Mucosa of rectum (tissue), 2 donors: ENCODE results near the gene PFKFB3.
A peak's percentile ranks its signal among the peaks of the same experiment; 100 is the strongest.
"Not testable (repeated sequence)": the region's sequence is repeated elsewhere in the genome, so short reads cannot be mapped to it uniquely, and the experiment has no call there.

Experiments
- H3K27ac ChIP-seq, 2 donors: one replicate each; pipeline ENCODE4 v1.7.0; 2013; ENCODE audit warnings: inconsistent platforms in 2 of 2, low read depth in 2 of 2, low read length in 2 of 2
- H3K27me3 ChIP-seq, 2 donors: one replicate each; pipeline ENCODE4 v1.7.0; 2013; ENCODE audit warnings: low read length in 2 of 2; ENCODE audit not compliant: control insufficient read depth in 2 of 2, insufficient read depth in 2 of 2
- H3K36me3 ChIP-seq, 2 donors: one replicate each; pipeline ENCODE4 v1.7.0; 2013; ENCODE audit warnings: low read length in 2 of 2; ENCODE audit not compliant: control insufficient read depth in 2 of 2, insufficient read depth in 2 of 2
- H3K4me1 ChIP-seq, 2 donors: one replicate each; pipeline ENCODE4 v1.7.0; 2013; ENCODE audit warnings: low read length in 2 of 2, mild to moderate bottlenecking in 1 of 2; ENCODE audit not compliant: control insufficient read depth in 2 of 2, insufficient read depth in 2 of 2
- H3K4me3 ChIP-seq, 2 donors: one replicate each; pipeline ENCODE4 v1.7.0; 2013; ENCODE audit warnings: low read length in 2 of 2
- H3K9ac ChIP-seq, 2 donors: one replicate each; pipeline ENCODE4 v1.7.0; 2013; ENCODE audit warnings: low read length in 2 of 2, low read depth in 1 of 2, mild to moderate bottlenecking in 1 of 2
- H3K9me3 ChIP-seq, 2 donors: one replicate each; pipeline ENCODE4 v1.7.0; 2013; ENCODE audit warnings: low read length in 2 of 2; ENCODE audit not compliant: control insufficient read depth in 2 of 2
- donor health status: healthy.
- donor health status: Normal muscosa, but diverticular disease.

Gene PFKFB3

DNA sequence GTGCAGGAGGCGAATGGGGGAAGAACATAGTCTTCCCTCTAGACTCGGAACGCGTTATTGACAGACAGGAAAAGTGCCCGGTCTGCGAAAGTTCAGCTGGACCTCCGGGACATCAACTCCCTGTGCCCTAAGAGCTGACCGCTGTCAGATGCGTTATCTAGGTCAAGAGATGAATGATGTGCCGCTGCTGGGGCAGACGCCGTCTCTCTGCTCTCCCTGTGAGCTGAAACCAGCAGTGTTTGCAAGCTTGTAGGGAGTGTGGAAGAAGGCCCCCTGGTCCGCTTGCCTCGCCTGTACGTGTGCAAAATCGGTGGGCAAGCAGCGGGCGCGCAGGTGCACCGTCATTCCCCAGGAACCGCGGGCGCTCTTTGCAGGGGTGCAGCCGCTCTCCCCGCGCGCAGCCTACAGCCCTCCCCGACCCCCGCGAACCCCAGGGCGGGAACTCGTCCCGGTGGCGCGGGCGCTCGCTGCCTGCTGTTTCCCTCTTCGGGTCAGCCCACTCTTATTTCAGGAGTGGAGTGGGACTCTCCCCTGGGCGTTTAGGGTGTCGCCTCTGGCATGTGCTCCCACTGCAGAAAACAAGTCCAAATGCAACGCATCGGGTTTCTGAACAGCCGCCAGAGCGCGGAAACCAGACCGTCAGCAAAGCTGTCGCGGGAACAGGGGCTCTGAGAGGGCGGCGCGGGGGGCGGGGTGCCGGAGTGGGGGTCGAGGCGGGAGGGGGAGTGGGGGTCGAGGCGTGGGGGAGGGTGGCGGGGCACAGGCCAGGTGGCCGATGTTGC is 1.8 kb upstream of the PFKFB3 start:
- Histone ChIP-seq H3K9me3 (no peaks in the 10 kb centered on the region), H3K4me1 (peaks cover 27 to 30% of the 10 kb centered on the region in 2 donors), H3K9ac (peak overlapping the region; percentile 60 to 65)

DNA sequence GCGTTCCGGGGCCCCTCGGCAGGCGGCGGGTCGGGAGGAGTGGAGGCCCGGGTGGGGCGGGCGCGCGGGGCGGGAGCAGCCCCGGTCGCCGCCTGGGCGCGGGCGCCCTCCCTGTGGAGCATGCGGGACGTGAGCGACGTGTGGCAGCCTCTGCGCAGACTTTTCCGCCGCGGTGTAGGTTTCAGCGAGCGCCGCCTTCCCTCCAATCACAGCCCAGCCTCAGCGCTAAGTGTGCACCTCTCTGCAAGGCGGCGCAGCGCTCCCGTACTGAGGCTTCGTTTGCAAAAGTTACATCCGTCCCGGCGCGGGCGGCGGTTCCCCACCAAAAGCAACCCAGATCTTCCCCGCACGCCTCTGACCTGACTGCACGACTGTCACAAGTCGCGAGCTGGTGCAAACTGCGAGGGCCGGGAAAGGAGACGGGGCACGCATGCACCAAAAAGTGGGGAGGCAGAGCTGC is 1.2 kb upstream of the PFKFB3 start:
- peak overlapping the region; percentile 41 to 50 for H3K9ac ChIP-seq
- no peaks in the 10 kb centered on the region for H3K9me3 ChIP-seq
- H3K4me3 ChIP-seq = peak overlapping the region; percentile 78 to 83
- peaks cover 27 to 30% of the 10 kb centered on the region in 2 donors for H3K4me1 ChIP-seq
- H3K27me3 ChIP-seq = peaks cover 0 to 3% of the 10 kb centered on the region in 2 donors
- peak overlapping the region in 1 of 2 donors; percentile 64 for H3K27ac ChIP-seq
- H3K36me3 ChIP-seq = no peaks in the 10 kb centered on the region

More for the DNA sequence above, 1.8 kb upstream of the PFKFB3 start:
- Histone ChIP-seq H3K27ac (peak overlapping the region; percentile 48 to 64), H3K27me3 (peaks cover 0 to 3% of the 10 kb centered on the region in 2 donors), H3K4me3 (peak overlapping the region; percentile 54 to 74), H3K36me3 (no peaks in the 10 kb centered on the region)

DNA sequence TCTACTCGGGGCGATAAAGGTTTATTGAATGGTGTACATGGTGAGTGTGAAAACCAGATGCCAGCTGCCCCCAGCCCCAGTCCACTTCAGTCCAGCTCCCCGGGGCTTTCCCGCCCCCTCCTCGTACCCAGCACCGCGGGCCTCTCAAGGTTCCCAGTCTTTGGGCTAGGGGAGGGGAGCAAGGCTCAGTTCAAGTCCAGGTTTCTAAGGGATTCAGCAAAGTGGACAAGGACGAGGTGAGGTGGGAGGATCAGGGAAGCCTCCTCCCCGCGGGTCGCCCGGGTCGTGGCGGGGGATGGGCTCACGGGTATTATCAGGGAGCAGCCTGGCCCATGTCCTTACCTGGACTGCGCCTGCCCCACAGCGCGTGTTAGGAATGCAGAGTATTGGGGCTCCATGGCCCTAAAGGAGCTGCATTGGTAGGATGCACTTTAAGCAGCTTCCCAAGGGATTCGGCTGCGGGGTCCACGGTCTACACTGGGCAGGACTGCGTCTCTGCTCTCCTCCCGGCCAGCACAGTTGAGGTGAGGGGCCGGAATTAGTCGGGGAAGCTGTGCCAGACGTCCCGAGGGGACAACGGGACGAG is 541 bp upstream of the PFKFB3 start:
- no peaks in the 10 kb centered on the region for H3K36me3 ChIP-seq
- peak overlapping the region; percentile 50 to 63 for H3K9ac ChIP-seq
- H3K27me3 ChIP-seq = peaks cover 0 to 3% of the 10 kb centered on the region in 2 donors
- peaks cover 27 to 30% of the 10 kb centered on the region in 2 donors for H3K4me1 ChIP-seq
- H3K4me3 ChIP-seq = peak overlapping the region; percentile 78 to 83
- H3K27ac ChIP-seq = no peak overlapping the region
- no peaks in the 10 kb centered on the region for H3K9me3 ChIP-seq

DNA sequence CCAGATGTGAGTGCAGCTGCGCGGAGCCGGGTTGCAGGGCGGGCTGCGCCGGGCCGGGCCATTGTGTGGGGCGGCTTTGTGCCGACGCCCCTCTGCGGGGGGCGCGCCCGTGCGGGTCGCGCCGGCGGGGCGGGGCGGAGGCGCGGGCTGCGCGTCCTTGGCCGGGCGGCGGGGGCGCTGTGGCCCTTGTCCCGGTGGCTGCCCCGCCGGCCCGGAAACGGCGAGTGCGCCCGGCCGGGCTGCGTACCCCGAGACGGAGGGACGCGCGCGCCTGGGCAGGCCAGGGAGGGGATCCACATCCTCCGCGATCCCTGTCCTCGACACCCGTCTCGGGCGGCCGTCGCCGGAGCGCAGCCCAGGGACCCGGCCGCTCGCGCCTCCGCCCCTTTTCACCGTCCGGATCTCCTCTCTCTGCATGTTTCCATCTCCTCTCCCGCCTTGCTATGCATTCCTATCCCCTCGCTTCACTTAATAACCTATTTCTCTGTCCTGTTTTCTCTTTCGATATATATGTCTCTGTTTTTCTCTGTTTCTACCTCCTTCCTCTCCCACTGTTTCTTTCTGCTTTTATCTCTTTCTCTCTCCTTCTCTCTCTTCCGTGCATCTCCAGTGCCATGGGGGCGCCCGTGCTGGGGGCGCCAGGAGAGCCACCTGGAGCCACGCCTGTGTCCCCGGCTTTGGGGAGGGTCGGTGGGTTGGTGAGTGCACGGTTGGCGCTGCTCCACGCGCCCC is 765 bp downstream of the PFKFB3 start:
- peak overlapping the region; percentile 78 to 83 for H3K4me3 ChIP-seq
- peaks cover 27 to 30% of the 10 kb centered on the region in 2 donors for H3K4me1 ChIP-seq
- no peaks in the 10 kb centered on the region for H3K36me3 ChIP-seq
- H3K27ac ChIP-seq = peak overlapping the region; percentile 79 to 83
- peaks cover 0 to 3% of the 10 kb centered on the region in 2 donors for H3K27me3 ChIP-seq
- no peaks in the 10 kb centered on the region for H3K9me3 ChIP-seq
- H3K9ac ChIP-seq = peak overlapping the region; percentile 47 to 70

DNA sequence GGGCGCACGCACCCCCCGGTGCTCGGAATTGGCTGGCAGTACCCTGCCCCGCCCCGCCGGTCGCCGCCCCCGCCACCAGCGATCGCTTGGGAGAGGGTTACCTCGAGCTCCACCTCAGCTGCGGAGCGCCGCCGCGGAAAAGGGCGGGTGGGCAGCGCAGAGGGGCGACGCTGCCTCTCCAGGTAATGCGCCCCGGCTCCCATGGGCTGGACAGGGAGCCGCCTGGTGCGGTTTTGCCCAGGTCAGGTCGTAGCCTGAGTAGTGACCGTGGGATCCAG is 1.3 kb downstream of the PFKFB3 start:
- H3K9ac ChIP-seq = peak overlapping the region in 1 of 2 donors; percentile 70
- no peak overlapping the region for H3K27ac ChIP-seq
- H3K4me1 ChIP-seq = peaks cover 27 to 30% of the 10 kb centered on the region in 2 donors

DNA sequence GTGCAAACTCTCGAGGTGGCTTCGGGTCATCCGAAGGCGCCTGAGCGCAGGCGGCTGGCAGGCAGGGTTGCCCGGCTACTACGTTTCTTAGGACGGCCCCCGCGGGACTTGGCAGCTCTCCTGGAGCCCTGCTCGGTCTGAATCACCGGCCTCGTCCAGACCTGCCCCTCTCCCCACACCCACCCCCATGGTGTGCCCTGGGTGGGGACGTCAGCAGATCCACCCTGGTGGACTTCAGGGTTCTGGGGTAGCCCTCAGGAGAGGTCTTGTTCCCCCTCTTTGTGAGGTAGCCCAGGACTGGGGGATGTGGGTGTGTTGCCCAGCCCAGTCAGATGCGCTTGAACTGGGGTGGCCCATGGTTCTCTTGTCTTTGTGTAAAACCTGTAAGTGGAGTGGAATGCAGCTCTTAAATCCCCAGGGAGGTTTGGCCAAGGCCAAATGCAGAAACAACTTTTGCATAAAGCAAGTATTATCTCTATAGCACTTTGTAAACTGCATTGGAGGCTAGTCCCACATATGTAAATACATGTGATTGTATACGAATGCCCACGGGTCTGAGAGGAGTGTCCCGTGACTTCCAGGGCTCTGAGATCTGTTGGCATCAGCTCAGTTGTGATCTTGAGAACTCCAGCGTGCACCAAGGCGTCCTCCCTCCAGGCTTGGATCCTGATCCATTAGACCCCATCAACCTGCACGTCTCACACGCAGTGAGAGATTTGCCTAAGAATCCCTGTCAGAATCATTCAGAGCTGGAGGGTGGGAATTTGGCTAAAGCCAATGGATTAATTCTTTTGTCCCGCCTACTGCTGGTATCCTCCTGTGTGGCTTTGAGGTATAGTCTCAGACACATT is 1.8 kb downstream of the PFKFB3 start:
- Histone ChIP-seq H3K4me1 (peaks cover 27 to 30% of the 10 kb centered on the region in 2 donors), H3K9me3 (no peaks in the 10 kb centered on the region), H3K4me3 (peak overlapping the region; percentile 78 to 83), H3K27me3 (peaks cover 0 to 3% of the 10 kb centered on the region in 2 donors), H3K36me3 (no peaks in the 10 kb centered on the region), H3K27ac (no peak overlapping the region), H3K9ac (peak overlapping the region in 1 of 2 donors; percentile 70)

More for the DNA sequence above, 1.3 kb downstream of the PFKFB3 start:
- Histone ChIP-seq H3K27me3 (peaks cover 0 to 3% of the 10 kb centered on the region in 2 donors), H3K9me3 (no peaks in the 10 kb centered on the region), H3K36me3 (no peaks in the 10 kb centered on the region), H3K4me3 (peak overlapping the region; percentile 78 to 83)

DNA sequence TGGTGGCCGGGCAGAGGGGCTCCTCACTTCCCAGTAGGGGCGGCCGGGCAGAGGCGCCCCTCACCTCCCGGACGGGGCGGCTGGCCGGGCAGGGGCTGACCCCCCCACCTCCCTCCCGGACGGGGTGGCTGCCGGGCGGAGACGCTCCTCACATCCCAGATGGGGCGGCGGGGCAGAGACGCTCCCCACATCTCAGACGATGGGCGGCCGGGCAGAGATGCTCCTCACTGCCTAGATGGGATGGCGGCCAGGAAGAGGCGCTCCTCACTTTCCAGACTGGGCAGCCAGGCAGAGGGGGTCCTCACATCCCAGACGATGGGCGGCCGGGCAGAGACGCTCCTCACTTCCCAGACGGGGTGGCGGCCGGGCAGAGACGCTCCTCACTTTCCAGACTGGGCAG is 3.8 kb downstream of the PFKFB3 start:
- H3K36me3 ChIP-seq, H3K9me3 ChIP-seq, H3K27ac ChIP-seq, H3K9ac ChIP-seq, H3K27me3 ChIP-seq, H3K4me3 ChIP-seq: not testable (repeated sequence)
- H3K4me1 ChIP-seq = peaks cover 21 to 25% of the 10 kb centered on the region in 2 donors

DNA sequence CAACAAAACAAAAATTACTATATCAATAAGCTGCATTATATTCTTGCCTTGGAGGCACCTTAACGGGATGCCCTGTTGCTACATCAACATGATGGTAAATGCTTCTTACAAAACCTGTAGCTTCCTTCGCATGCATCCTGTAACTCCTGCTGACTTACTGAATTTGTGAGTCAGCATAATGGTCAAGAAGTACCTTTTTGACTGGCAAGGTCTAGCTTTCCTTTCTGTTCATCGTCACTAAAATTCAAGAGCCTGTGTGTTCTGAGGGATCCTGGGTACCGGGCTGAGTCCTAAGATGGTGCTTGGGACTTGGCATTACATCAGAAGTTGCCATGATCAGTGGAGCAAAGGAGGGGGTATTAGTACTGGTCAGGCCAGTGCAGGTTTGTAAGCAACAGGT is 4.9 kb downstream of the PFKFB3 start:
- Histone ChIP-seq H3K4me3 (no peak overlapping the region), H3K36me3 (no peaks in the 10 kb centered on the region), H3K27ac (no peak overlapping the region), H3K4me1 (peaks cover 10 to 16% of the 10 kb centered on the region in 2 donors), H3K9ac (no peak overlapping the region), H3K9me3 (no peaks in the 10 kb centered on the region), H3K27me3 (peaks cover 0 to 3% of the 10 kb centered on the region in 2 donors)

DNA sequence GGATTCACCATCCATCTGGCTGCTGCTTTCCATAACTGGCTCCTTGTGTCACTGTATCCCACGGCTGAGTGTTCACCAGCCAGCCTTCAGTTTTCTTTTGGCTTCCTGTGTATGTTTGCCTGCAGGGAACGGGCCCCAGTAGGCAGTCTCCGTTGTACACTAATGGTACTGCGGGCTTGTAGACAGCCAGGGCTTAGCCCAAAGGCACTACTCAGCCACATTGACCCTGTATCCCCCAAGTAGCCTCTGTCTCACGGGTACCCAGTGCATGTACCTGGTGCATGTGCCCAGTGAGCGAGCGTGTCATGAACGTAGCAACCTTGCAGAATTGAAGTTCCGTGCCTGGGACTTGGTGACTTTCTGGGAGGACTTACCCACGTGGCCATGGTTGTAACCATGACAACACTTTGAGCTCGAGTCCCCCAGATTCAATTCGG is 6.1 kb downstream of the PFKFB3 start:
- Histone ChIP-seq H3K27ac (no peak overlapping the region), H3K9me3 (no peaks in the 10 kb centered on the region), H3K4me1 (peaks cover 8 to 11% of the 10 kb centered on the region in 2 donors), H3K4me3 (no peak overlapping the region), H3K9ac (no peak overlapping the region), H3K36me3 (peaks cover 0 to 5% of the 10 kb centered on the region in 2 donors), H3K27me3 (peaks cover 0 to 3% of the 10 kb centered on the region in 2 donors)
